Calu3 (cell line): ENCODE data around the gene POLR2I. TPM values are rescaled to one million over a fixed set of nuclear protein-coding genes. Genes with fewer than 3 reads are reported as not detected.

Experiments
- BruUV-seq: library from RNA; stranded (reverse); fragments of 400-500 nt; replicated peaks from 2 replicates; lab custom pipeline; 2021; lab: Mats Ljungman, UMichigan
- CTCF ChIA-PET: fragments of 300-600 bp; sonication (Branson Sonifier 250); formaldehyde crosslinking; loops from one replicate; lab custom pipeline; 2022; ENCODE audit warnings: antibody characterized with exemption; lab: Charles Lee
- DNase-seq: peaks from one replicate; pipeline ENCODE4 v3.0.0; 2022
- H3K27ac Mint-ChIP-seq: one replicate; pipeline ENCODE4 v1.8.0; 2022; ENCODE audit warnings: mixed read lengths; ENCODE audit not compliant: unreplicated experiment
- H3K27me3 Mint-ChIP-seq: one replicate; pipeline ENCODE4 v1.8.0; 2022; ENCODE audit warnings: mixed read lengths; ENCODE audit not compliant: unreplicated experiment
- H3K36me3 Mint-ChIP-seq: one replicate; pipeline ENCODE4 v1.8.0; 2022; ENCODE audit warnings: mild to moderate bottlenecking, moderate library complexity, mixed read lengths; ENCODE audit not compliant: insufficient read depth, unreplicated experiment
- H3K4me1 Mint-ChIP-seq: one replicate; pipeline ENCODE4 v1.8.0; 2022; ENCODE audit warnings: mild to moderate bottlenecking, low read depth, mixed read lengths; ENCODE audit not compliant: unreplicated experiment
- H3K4me3 Mint-ChIP-seq: one replicate; pipeline ENCODE4 v1.8.0; 2022; ENCODE audit warnings: mild to moderate bottlenecking, low read depth, moderate library complexity, mixed read lengths; ENCODE audit not compliant: unreplicated experiment
- H3K9me3 Mint-ChIP-seq: one replicate; pipeline ENCODE4 v1.8.0; 2022; ENCODE audit warnings: low read depth, mixed read lengths; ENCODE audit not compliant: unreplicated experiment
- intact Hi-C: fragments of 100-400 bp; cut with micrococcal nuclease; formaldehyde crosslinking; loops from one replicate; pipeline ENCODE4 v1.10.0; 2022; ENCODE audit not compliant: unreplicated experiment
- total RNA-seq: library from RNA; stranded (reverse); gene quantifications from 2 replicates; pipeline ENCODE4 v1.2.3, GENCODE V29; 2022
- TF ChIP-seq, protein P1 (sequence below): fragments of 200-600 bp; IDR thresholded peaks from one replicate; pipeline ENCODE4 v1.8.0; 2022; ENCODE audit warnings: antibody characterized with exemption; ENCODE audit not compliant: unreplicated experiment

Gene POLR2I
- total RNA-seq, 1 experiment from 2014 or later: 92.2 TPM

DNA sequence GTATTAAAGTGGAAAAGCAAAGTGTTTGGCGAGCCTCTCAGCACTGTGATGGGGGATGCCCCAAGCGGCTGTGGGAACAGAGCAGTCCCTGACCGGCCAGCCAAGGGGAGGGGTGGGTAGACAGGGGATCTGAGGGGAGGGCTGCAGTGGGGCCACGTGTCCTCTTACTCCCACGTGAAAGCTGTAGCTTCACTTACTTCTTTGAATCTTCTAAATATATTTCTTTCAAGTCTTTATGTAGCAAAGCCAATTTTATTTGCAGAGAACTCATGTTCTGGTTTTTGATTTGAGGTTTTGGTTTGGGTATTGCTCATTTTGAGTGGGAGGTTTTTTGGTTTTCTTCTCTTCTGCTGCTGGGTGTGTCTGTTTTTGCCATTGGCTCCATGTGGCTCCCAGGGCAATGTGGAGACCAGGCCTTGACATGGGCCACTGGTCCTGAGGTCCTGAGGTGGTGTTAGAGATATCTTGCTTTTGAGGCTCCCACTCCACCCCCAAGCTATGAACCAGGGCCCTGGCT, 21.5 kb downstream of the POLR2I start:
- H3K9me3 Mint-ChIP-seq: no peaks in the 10 kb centered on the region
- DNase-seq: no peak
- TF ChIP-seq, protein P1, sequence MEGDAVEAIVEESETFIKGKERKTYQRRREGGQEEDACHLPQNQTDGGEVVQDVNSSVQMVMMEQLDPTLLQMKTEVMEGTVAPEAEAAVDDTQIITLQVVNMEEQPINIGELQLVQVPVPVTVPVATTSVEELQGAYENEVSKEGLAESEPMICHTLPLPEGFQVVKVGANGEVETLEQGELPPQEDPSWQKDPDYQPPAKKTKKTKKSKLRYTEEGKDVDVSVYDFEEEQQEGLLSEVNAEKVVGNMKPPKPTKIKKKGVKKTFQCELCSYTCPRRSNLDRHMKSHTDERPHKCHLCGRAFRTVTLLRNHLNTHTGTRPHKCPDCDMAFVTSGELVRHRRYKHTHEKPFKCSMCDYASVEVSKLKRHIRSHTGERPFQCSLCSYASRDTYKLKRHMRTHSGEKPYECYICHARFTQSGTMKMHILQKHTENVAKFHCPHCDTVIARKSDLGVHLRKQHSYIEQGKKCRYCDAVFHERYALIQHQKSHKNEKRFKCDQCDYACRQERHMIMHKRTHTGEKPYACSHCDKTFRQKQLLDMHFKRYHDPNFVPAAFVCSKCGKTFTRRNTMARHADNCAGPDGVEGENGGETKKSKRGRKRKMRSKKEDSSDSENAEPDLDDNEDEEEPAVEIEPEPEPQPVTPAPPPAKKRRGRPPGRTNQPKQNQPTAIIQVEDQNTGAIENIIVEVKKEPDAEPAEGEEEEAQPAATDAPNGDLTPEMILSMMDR: no peak
- H3K4me3 Mint-ChIP-seq: no peak overlapping the region
- CTCF ChIA-PET: no interaction called here
- intact Hi-C loops: no loop called here
- no TSS peak for BruUV-seq
- H3K4me1 Mint-ChIP-seq: no peaks in the 10 kb centered on the region
- H3K27ac Mint-ChIP-seq: no peak overlapping the region
- H3K36me3 Mint-ChIP-seq: peaks cover 45% of the 10 kb centered on the region
- H3K27me3 Mint-ChIP-seq: no peaks in the 10 kb centered on the region

DNA sequence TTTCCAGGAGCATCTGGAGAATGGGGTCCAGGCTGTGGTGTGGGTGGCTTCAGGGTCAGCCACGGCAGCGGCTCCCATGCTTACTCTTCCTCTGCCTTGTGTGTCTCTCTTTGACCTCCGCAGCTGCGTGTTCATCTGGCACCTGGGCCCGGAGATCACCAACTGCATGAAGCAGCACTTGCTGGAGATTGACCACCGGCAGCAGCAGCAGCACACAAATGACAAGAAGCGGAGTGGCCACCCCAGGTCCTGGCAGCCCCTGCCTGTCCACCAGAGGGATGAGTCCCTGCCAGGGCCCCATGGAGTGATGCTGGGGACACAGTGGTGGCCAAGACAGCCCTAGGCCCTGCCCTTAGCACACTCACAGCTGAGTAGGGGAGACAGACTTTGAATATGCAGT, 22.1 kb downstream of the POLR2I start:
- no peak for DNase-seq
- peaks cover 41% of the 10 kb centered on the region for H3K36me3 Mint-ChIP-seq
- intact Hi-C loops: no loop called here
- H3K27me3 Mint-ChIP-seq: no peaks in the 10 kb centered on the region
- CTCF ChIA-PET: no interaction called here
- TF ChIP-seq, protein P1: no peak
- no peak overlapping the region for H3K4me3 Mint-ChIP-seq
- no TSS peak for BruUV-seq
- H3K4me1 Mint-ChIP-seq: no peaks in the 10 kb centered on the region
- no peaks in the 10 kb centered on the region for H3K9me3 Mint-ChIP-seq
- no peak overlapping the region for H3K27ac Mint-ChIP-seq

DNA sequence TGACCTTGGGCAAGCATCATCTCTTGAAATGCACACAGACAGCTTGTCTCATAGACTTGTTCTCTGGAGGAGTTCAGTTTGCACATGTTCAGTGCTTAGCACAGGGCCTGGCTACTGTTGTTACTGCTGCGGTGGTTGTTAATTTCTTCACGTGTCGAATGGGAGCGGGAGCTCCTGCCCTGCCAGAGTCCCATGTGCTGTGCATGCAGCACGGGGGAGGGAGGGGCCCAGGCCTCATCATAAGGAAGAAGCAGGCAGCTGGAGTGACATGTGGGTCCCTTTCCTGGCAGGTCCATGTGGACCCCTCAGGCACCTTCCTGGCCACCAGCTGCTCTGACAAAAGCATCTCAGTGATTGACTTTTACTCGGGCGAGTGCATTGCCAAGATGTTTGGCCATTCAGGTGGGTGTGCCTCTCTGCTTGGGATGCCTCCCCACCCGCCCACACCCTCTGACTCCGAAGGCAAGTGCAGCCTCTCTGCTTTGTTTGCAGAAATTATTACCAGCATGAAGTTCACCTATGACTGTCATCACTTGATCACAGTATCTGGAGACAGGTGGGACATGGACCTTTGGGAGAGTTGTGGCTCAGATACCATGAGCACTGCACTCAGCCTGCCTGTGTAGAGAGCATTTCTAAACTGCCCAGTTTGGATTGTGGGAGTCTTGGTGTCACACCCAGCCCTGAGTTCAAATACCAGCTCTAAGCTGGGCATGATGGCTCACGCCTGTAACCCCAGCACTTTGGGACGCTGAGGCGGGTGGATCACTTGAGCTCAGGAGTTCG, 23.6 kb downstream of the POLR2I start:
- Mint-ChIP-seq H3K27ac (no peak overlapping the region), H3K9me3 (no peaks in the 10 kb centered on the region), H3K4me3 (no peak overlapping the region), H3K4me1 (no peaks in the 10 kb centered on the region), H3K36me3 (peaks cover 37% of the 10 kb centered on the region), H3K27me3 (no peaks in the 10 kb centered on the region)
- no peak for DNase-seq
- BruUV-seq: no TSS peak
- TF ChIP-seq, protein P1: no peak
- intact Hi-C loops: no loop called here
- CTCF ChIA-PET: no interaction called here

DNA sequence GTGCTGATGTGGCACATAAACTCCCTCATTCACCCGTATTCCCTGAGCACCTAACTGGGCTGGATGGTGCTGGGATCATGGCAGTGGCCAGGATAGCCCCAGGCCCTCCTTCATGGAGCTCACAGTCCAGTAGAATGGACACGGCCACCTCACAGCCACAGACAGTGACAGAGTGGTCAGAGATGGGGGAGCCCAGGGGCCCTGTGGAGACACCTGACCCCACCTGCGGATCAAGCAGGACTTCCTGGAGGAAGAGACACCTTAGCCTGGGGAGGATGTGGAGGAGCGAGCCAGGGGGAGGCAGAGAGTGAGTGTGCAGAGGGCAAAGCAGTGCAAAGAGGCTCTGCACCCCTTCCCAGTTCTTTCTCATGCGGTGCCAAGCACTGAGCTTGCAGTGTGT, 24.8 kb downstream of the POLR2I start:
- intact Hi-C loops: no loop called here
- Mint-ChIP-seq H3K27ac (no peak overlapping the region), H3K4me1 (no peaks in the 10 kb centered on the region), H3K4me3 (no peak overlapping the region), H3K27me3 (no peaks in the 10 kb centered on the region), H3K9me3 (no peaks in the 10 kb centered on the region), H3K36me3 (peaks cover 41% of the 10 kb centered on the region)
- no TSS peak for BruUV-seq
- CTCF ChIA-PET: interaction anchor here (0.7 kb wide), 1 partner anchor 18 kb away, joined by 3 read pairs; no protein-coding TSS in a partner anchor
- TF ChIP-seq, protein P1: no peak
- no peak for DNase-seq
